Fibroblast of the aortic adventitia (primary cell): Measurements from ENCODE around the gene GMPPB. TPM values are rescaled to one million over a fixed set of nuclear protein-coding genes. Genes with fewer than 3 reads are reported as not detected.

Experiments used
- DNase-seq: peaks from one replicate; pipeline ENCODE4 v3.0.0-alpha.2; 2010; ENCODE audit warnings: low read depth
- H3K4me3 ChIP-seq: 2 replicates; pipeline ENCODE4 v1.5.1; 2011; ENCODE audit warnings: low read depth, mild to moderate bottlenecking, control low read depth, low read length, moderate library complexity
- total RNA-seq: library from RNA; depleted of rRNA; stranded (reverse); fragments of >200 nt; gene quantifications from 2 replicates; pipeline ENCODE4 v1.2.3, GENCODE V29; 2012; ENCODE audit warnings: low replicate concordance
- TF ChIP-seq, protein P1 (sequence below): IDR thresholded peaks from 2 replicates; pipeline ENCODE4 v1.5.1; 2011; ENCODE audit warnings: mild to moderate bottlenecking, low read length, control low read depth, inconsistent platforms; ENCODE audit not compliant: insufficient read depth

GMPPB gene
- total RNA-seq, 1 donor = 31.0 TPM

DNA sequence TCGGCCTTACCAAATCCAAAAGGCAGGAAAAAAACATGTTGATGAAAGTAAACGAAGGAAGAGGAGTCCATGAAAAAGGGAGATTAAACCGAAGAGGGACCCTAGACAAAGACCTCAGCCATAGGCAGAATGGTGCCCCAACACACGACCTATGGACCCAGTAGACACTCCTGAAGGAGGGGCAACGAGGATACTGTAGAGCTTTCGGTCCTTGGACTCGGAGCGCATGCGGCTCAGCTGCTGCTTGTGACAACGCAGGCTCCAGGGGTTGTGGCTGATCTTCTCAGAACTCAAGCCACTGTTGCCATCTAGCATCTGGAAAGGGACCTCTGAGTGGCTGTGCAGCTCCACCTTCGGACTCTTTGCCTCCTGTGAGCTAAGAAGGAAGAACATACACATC lies 8.8 kb upstream of the GMPPB start:
- TF ChIP-seq, protein P1, sequence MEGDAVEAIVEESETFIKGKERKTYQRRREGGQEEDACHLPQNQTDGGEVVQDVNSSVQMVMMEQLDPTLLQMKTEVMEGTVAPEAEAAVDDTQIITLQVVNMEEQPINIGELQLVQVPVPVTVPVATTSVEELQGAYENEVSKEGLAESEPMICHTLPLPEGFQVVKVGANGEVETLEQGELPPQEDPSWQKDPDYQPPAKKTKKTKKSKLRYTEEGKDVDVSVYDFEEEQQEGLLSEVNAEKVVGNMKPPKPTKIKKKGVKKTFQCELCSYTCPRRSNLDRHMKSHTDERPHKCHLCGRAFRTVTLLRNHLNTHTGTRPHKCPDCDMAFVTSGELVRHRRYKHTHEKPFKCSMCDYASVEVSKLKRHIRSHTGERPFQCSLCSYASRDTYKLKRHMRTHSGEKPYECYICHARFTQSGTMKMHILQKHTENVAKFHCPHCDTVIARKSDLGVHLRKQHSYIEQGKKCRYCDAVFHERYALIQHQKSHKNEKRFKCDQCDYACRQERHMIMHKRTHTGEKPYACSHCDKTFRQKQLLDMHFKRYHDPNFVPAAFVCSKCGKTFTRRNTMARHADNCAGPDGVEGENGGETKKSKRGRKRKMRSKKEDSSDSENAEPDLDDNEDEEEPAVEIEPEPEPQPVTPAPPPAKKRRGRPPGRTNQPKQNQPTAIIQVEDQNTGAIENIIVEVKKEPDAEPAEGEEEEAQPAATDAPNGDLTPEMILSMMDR = no peak
- DNase-seq = no peak
- H3K4me3 ChIP-seq = no peak overlapping the region

DNA sequence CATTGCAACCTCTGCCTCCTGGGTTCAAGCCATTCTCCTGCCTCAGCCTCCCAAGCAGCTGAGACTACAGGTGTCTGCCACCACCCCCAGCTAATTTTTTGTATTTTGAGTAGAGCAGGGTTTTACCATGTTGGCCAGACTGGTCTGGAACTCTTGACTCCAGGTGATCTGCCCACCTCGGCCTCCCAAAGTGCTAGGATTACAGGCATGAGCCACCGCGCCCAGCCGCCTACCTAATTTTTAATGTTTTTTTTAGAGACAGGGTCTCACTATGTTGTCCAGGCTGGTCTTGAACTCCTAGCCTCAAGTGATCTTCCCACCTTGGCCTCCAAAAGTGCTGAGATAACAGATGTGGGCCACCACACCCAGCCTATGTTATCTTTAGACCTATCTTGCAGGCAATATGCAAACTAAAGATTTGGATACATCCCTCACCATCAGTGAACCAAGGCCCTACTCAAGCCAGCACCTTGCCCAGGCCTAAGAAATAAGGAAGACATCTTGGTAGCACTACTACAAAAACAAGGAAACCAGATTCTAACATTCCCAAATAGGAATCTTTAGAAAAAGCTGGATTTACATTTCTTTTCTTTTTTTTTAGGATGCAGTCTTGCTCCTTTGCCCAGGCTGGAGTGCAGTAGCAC lies 6.3 kb upstream of the GMPPB start:
- TF ChIP-seq, protein P1 = no peak
- DNase-seq = no peak
- no peak overlapping the region for H3K4me3 ChIP-seq

DNA sequence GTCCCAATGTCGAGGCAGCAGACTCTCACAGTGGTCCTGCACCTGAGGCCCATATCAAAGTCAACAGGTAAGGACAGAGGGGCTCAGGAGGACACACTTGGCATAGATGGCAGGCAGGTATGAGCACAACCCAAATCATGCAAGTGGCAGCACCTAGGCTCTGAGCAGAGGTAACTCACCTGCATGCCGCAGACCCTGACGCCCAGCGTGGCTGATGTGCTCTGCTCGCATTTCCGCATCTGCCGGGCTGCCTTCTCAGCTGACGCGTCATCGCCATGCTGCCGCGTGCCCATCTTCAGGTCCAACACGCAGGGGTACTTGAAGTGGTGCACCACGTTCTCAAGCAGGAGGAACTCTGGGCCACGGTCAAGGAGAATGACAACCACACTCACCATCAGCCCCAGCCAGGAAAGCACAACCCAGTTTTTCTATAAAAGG lies 4.2 kb upstream of the GMPPB start:
- H3K4me3 ChIP-seq = no peak overlapping the region
- DNase-seq = no peak
- TF ChIP-seq, protein P1 = no peak

DNA sequence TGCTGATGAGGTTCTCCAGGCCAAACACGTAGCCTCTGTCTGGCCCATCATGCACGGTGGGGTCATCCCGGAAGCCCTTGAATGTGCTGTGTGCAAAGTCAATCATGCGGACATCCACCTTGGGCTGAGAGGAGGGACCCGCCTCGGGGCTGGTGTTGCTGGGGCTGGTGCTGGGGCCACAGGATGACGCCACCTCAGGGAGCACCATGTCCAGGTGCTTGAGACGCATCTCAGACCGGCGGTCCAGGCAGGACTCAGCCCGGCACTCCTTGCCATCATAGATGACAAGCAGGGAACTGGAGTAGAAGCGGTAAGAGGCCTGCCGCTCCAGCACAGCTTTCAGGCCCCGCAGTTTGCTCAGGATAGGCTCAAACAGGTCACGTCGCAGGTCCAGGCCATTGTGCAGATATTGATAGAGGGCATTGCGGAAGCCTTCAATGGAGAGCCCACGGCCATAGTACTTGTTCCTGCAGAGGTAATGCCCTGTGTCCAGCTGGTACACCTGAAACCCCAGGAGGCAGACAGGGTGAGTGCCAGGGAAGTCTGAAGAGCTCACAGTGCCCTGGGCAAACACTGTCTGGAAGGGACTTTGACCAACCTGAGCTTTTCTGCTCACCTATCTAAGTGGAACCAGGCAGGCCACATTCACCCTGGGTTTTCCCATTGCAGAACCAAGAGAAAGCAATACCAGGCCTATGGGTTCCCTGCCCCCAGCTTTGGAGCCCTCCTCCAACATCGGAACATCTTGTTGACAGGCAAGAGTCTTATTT lies 3.6 kb upstream of the GMPPB start:
- TF ChIP-seq, protein P1 = no peak
- no peak for DNase-seq
- no peak overlapping the region for H3K4me3 ChIP-seq

DNA sequence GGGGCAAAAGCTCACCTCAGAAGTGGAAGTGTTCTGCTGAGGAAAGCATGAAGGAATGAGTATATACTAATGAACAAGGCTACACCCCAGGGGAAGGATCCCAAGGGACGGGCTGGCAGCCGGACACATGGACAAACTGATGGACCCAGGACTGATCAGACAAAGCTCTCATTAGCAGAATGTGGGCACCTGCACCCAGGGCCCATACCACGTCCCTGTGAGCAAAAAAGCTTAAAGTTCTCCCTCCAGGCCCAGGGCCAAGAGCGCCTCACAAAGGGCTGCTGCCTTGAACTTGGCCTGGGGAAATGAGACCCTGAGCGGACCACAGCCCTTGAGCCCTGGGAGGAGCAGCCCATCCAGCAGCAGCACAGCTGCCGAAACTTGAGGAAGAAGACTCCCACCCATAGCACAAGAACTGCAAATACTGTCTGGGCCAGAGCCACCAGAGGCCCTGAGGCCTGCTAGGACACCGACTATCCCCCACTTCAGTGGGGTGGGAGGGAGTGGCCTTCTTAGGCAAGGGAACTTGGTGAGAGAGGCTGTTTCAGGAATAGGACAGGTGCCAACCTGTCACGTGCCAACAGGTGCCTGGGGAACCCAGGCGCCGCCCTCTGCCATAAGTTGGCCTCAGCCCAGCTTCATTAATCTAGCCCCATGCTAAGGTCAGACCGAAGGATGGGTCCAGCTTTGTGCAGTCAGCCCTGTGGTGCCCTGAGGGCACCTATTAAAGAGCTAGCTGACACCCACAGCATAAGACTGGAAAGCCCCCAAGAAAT lies 2.3 kb upstream of the GMPPB start:
- no peak overlapping the region for H3K4me3 ChIP-seq
- TF ChIP-seq, protein P1 = no peak
- no peak for DNase-seq

DNA sequence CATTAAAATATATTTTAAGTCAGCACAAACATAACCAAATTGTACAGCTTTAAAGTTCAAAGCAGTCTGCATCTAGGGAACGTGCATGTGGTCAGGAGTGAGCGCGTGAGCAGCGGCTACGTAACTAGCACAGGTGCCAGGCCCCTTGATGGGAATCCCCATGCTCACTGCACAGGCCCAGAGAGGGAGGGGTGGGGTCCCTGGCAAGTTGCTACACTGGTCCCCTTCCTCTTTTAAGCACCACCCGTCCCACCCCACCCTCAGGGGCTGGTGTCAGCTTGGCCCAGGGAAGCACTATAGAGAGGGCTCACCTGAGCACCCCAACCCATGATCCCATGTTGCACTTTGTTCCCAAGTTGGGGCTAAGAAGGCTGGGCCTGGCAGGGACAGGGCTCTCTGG lies 835 bp upstream of the GMPPB start:
- peak; percentile 19 for DNase-seq
- H3K4me3 ChIP-seq = peak overlapping the region; percentile 65
- TF ChIP-seq, protein P1 = no peak
